GM10847 (cell line): Measurements from ENCODE around the gene OR11G2.

ENCODE experiments used
- POLR2A ChIP-seq: IDR thresholded peaks from 2 replicates; pipeline ENCODE4 v1.6.1; 2011; ENCODE audit not compliant: insufficient read length; ENCODE audit errors: extremely low read depth

The OR11G2 gene, protein sequence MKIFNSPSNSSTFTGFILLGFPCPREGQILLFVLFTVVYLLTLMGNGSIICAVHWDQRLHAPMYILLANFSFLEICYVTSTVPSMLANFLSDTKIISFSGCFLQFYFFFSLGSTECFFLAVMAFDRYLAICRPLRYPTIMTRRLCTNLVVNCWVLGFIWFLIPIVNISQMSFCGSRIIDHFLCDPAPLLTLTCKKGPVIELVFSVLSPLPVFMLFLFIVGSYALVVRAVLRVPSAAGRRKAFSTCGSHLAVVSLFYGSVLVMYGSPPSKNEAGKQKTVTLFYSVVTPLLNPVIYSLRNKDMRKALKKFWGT

DNA sequence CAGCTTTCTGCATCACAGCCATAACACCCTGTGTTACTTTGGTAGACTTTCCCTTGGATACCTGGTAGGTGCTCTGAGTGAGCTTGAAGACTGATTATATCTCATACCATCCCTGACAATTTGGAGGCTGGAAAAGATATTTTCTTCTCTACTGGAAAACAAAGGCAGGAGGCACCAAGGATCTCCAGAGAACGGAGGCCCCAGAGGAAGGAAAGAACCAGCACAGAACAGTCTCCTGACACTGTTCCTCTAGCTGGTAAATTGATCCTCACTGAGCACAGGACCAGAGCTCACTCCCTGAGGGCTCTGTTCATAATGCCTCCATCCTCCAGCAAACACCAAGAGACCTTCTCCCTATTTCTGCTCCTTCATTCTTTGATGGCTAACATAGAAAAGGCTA lies at the start of gene OR11G2:
Gene OR11G2, plus strand, starts transcription at position 301 of the 400 bp plus-strand sequence. CDS start 6,542 bp downstream, outside the sequence.
- TF ChIP-seq POLR2A, result no peak

DNA sequence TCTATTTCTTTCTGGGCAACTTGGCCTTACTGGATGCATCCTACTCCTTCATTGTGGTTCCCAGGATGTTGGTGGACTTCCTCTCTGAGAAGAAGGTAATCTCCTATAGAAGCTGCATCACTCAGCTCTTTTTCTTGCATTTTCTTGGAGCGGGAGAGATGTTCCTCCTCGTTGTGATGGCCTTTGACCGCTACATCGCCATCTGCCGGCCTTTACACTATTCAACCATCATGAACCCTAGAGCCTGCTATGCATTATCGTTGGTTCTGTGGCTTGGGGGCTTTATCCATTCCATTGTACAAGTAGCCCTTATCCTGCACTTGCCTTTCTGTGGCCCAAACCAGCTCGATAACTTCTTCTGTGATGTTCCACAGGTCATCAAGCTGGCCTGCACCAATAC lies 46.8 kb upstream of the OR11G2 start:
- TF ChIP-seq POLR2A, result no peak

DNA sequence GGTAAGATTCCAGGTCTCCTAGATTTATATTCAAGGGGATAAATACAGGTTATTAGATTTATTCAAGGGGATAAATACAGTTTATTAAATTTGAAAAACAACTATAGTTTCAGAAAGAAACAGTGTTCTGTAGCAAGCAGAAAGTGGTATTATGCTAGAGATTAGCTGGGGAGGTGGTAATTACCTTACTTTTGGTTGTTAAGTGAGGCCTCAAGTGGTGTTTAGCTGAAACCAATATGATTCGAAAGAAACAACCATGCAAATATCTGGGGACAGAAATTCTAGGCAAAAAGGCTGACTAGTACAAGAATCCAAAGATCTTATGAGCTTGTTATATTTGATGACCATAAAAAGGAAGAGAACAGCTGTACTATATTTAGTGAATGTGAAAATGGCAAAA lies 45.9 kb upstream of the OR11G2 start:
- no peak for TF ChIP-seq POLR2A

DNA sequence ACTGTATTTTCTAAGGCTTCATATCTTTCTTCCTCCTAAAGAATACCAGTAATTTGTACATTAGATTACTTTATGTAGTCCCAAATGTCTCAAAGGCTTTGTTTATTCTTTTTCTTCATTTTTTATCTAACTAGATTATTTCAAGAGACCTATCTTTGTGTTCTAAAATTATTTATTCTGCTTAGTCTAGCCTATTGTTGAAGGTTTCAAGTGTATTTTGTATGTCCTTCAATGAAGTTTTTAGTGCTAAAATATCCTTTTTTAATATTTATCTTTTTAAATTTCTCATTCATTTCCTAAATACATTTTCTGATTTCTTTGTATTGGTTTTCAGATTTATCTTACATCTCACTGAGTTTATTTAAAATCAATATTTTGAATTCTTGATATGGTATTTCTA lies 26.2 kb upstream of the OR11G2 start:
- TF ChIP-seq POLR2A, result no peak

DNA sequence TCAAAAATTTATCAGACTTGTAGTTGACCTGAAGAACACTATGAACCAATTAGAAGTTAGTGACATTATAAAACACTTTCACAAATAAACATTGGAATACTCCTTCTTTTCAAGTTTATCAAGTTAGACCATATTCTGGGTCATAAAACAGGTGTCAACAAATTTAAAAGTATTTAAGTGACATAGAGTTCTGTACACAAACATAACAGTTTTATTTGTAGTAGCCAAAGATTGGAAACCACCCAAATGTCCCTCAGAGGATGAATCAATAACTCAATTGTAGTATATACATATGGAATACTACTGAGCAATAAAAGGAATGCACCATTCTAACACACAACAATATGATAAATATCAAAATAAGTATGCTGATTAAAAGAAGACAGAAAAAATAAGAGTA lies 23.6 kb upstream of the OR11G2 start:
- TF ChIP-seq POLR2A, result no peak

DNA sequence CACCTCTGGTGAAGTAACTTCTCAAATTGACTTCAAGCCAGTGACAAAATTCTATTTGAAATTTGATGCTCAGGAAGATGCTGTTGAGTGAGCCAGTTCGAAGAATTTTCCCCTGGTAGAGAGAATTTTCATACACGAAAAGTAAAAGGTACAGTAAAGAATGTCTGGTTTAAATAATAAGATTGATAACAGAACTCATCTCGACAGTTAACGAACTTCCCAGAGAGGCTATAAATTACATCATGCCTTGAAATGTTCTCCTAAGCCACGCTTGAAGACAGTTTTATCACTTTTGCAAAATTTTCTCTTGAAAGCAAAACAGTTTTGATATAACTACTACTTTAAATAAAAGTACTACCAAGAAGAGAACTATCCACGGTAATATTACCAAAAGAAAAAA lies 14.4 kb upstream of the OR11G2 start:
- no peak for TF ChIP-seq POLR2A

DNA sequence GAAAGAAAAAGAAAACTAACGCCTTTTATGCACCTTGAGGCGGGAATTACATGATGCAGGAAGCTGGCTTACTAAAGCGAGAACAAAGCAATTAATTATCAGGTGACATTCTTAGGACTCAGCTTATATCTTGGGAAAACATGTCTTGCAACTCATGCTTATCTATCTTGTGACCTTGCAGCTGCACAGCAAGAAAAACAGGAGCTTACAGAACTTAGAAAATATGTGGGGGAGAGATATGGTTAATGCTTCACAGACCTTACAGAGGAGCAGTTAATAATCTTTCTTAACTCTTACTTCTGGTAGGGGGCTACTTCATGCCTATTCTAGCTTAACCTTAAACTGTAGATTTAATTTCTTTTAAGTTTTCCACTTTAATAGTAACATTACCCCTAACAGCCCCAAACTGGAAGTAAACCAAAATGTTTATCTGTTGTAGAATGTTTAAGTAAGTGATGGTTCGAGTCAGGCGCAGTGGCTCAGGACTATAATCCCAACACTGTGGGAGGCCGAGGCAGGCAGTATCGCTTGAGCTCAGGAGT lies 13.2 kb upstream of the OR11G2 start:
- no peak for TF ChIP-seq POLR2A

DNA sequence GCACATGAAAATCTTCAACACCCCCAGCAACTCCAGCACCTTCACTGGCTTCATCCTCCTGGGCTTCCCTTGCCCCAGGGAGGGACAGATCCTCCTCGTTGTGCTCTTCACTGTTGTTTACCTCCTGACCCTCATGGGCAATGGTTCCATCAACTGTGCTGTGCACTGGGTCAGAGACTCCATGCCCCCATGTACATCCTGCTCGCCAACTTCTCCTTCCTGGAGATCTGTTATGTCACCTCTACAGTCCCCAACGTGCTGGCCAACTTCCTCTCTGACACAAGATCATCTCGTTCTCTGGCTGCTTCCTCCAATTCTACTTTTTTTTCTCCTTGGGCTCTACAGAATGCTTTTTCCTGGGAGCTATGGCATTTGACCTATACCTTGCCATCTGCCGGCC lies 11.5 kb upstream of the OR11G2 start:
- no peak for TF ChIP-seq POLR2A

DNA sequence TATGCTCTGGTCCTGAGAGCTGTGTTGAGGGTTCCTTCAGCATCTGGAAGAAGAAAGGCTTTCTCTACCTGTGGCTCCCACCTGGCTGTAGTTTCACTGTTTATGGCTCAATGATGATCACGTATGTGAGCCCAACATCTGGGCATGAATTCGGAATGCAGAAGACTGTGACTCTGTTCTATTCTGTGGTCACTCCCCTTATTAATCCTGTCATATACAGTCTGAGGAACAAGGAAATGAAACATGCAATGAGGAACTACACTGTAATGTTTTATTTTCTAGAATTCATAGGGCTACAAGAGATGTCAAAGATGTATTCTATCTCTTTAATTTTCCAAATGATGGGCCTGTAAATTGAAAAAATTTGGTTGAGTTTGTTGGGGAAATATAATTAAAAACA lies 10.8 kb upstream of the OR11G2 start:
- TF ChIP-seq POLR2A, result no peak

DNA sequence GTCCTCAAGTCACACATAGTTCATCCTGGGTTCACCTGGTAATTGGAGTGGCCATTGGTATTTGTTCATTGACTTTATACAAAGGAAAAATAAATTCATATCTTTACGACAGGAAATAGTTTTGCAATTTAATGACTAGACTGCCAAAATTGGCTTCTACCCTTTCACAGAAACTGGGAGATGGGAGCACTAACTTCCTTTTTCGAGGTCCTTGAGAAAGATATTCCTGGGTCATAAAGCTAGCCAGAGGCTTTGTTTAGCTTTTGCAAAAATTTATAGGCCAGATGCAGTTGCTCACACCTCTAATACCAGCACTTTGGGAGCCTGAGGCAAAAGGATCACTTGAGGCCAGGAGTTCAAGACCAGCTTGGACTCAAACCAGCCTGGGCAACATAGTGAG lies 10.2 kb upstream of the OR11G2 start:
- TF ChIP-seq POLR2A, result no peak

DNA sequence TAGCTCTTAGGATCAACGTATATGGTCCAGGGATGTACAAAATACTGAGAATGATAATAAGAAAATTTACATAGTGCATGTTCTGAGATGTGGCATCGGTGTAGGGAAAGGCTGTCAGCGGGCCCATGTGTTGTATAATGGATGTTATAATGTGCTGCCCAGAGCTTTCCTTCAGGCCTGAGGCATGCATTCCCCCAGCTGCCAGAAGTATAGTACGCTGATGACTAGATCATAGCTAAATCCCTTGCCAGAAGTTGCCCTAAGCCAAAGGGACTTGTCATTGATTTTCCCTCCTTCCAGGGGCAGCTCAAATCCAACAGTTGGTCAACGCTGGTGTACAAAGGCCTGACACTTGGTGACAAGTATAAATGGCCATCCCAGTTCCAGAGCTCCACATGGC lies 6.5 kb upstream of the OR11G2 start:
- TF ChIP-seq POLR2A, result no peak

DNA sequence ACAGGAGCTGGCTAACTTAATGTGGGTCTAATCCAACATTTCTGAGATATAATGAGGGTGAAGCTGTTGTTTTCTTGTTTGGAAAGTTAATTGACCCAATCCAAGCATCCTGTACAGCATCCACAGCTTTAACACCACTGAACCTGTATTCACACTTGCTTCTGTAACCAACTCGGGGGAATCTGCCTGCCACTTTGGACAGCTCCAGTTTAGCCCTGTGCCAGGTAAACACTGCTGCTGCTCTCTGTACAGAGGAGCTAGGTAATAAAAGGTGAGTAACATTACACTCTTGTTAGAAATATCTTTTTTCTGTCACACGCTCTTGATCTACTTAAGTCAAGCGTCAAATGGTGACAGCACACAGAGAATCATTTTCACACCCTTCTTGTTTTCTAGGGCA lies 700 bp downstream of the OR11G2 start:
- TF ChIP-seq POLR2A, result no peak

DNA sequence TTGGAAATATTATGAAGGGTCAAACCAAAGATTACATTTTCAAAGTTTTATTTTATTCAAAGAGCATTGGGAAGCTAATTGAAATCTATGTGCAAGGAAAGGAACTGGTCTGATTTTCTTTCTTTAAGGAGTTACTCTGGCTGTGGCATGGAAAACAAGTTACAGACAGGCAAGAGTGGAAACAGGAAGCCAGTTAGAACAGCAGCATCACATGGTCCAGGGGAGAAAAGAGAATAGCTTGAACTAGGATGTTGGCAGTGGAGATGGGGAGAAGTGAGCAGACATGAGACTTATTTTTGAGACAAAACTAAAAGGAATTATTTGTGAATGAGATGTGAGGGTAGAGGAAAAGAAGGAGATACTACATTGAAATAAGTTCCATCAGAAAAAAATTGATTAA lies 3.4 kb downstream of the OR11G2 start:
- TF ChIP-seq POLR2A, result no peak

DNA sequence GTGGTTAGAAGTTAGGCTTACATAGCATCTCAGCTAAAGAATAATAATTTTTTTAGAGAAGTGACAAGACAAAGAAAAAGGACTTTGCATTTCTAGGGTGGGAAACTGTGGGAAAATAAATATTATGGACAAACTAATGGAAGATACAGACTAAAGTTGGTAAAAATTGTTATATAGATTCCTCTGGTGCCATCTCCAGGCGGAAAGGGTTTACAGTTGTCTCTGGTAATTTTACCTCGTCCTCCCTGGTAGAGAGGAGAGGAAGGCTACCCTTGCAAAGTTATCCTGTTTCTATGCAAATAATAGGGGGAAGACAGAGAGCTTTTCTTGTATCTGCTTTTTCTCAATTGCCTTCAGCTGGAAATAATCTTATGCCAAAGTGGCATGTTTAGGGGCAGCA lies 5.2 kb downstream of the OR11G2 start:
- no peak for TF ChIP-seq POLR2A

DNA sequence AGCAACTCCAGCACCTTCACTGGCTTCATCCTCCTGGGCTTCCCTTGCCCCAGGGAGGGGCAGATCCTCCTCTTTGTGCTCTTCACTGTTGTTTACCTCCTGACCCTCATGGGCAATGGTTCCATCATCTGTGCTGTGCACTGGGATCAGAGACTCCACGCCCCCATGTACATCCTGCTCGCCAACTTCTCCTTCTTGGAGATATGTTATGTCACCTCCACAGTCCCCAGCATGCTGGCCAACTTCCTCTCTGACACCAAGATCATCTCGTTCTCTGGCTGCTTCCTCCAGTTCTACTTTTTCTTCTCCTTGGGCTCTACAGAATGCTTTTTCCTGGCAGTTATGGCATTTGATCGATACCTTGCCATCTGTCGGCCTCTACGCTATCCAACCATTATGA lies 6.8 kb downstream of the OR11G2 start:
- TF ChIP-seq POLR2A, result no peak

DNA sequence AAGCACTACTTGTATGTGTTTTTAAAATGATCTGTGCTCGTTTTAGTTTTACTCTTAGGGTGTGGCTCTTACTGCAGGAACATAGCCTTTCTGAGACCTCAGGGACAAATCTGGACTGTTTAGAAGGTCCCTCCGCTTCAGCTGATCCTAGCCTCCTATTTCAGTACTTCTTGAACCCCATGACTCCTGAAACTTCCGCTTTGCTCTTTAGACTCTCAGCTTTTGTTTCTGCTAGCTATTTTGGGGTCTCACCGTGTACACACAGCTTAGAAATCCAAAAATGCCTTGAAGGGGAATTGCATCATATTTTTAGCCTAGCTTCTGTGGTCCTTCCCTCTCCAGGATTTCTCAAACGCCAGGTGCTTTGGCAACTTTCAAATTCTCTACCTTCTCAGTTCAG lies 8.3 kb downstream of the OR11G2 start:
- no peak for TF ChIP-seq POLR2A

DNA sequence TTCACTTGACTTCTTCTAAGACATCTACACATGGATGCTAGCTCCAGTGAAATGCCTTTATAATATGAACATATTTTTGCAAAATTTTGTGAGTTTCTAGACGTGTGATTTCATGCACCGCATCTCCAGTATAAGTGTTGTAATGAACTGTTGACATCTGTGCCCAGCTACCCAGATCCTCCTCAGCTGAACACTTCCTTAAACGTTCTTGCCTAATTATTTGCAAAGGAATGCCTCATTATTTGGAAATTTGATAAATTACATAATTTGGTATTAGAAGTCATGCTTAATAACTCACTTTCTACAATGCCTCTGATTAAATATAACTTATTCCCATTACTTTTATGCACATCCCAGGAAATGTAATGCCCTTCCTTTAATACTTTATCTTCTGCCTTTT lies 14.0 kb downstream of the OR11G2 start:
- no peak for TF ChIP-seq POLR2A
